SK-N-SH treated with all-trans-retinoic acid at 6 μM for 48 hours (cell line): ENCODE measurements around the gene LDB1.

Experiments used
- ATAC-seq: fragments of 200-7000 bp; cut with Tn5 transposase; 3 replicates; pipeline ENCODE4 v1.9.1; 2020; ENCODE audit warnings: mild to moderate bottlenecking, moderate library complexity
- ARNTL ChIP-seq: fragments of 450-650 bp; formaldehyde crosslinking; IDR thresholded peaks from 2 replicates; pipeline ENCODE4 v1.5.0; 2020; ENCODE audit warnings: low read depth, mild to moderate bottlenecking, moderate library complexity, borderline replicate concordance
- BACH2 ChIP-seq: fragments of 250-450 bp; sonication (Bioruptor Pico); IDR thresholded peaks from 2 replicates; pipeline ENCODE4 v1.9.0; 2021; ENCODE audit warnings: mild to moderate bottlenecking, borderline replicate concordance
- CREB5 ChIP-seq: fragments of 250-450 bp; sonication (Bioruptor Pico); IDR thresholded peaks from 2 replicates; pipeline ENCODE4 v1.5.1; 2020; ENCODE audit warnings: low read depth, mild to moderate bottlenecking, moderate library complexity
- CSDC2 ChIP-seq: fragments of 250-450 bp; sonication (Bioruptor Pico); IDR thresholded peaks from 2 replicates; pipeline ENCODE4 v1.5.0; 2020; ENCODE audit warnings: mild to moderate bottlenecking, moderate library complexity
- CSRNP3 ChIP-seq: fragments of 250-450 bp; sonication (Bioruptor Pico); IDR thresholded peaks from 2 replicates; pipeline ENCODE4 v1.5.1; 2021; ENCODE audit warnings: mild to moderate bottlenecking, moderate library complexity
- ESRRG ChIP-seq: fragments of 250-450 bp; sonication (Bioruptor Pico); IDR thresholded peaks from 2 replicates; pipeline ENCODE4 v1.6.1; 2021; ENCODE audit warnings: mild to moderate bottlenecking
- GLIS3 ChIP-seq: fragments of 250-450 bp; sonication (Bioruptor Pico); IDR thresholded peaks from 2 replicates; pipeline ENCODE4 v1.5.0; 2020; ENCODE audit warnings: mild to moderate bottlenecking, moderate library complexity
- OSR1 ChIP-seq: fragments of 250-450 bp; sonication (Bioruptor Pico); IDR thresholded peaks from 2 replicates; pipeline ENCODE4 v1.8.0; 2022; ENCODE audit warnings: moderate library complexity, mild to moderate bottlenecking, inconsistent platforms
- PATZ1 ChIP-seq: fragments of 250-450 bp; sonication (Bioruptor Pico); IDR thresholded peaks from 2 replicates; pipeline ENCODE4 v1.8.0; 2020; ENCODE audit warnings: mild to moderate bottlenecking, moderate library complexity, borderline replicate concordance
- POU6F1 ChIP-seq: fragments of 250-450 bp; sonication (Bioruptor Pico); IDR thresholded peaks from 2 replicates; pipeline ENCODE4 v1.8.0; 2021; ENCODE audit warnings: low read depth, mild to moderate bottlenecking, moderate library complexity, borderline replicate concordance
- PPARA ChIP-seq: fragments of 250-450 bp; sonication (Bioruptor Pico); IDR thresholded peaks from 2 replicates; pipeline ENCODE4 v1.5.0; 2020; ENCODE audit warnings: mild to moderate bottlenecking, borderline replicate concordance
- RARB ChIP-seq: fragments of 250-450 bp; sonication (Bioruptor Pico); IDR thresholded peaks from 2 replicates; pipeline ENCODE4 v1.8.0; 2021; ENCODE audit warnings: mild to moderate bottlenecking, moderate library complexity
- SNAI2 ChIP-seq: fragments of 250-450 bp; sonication (Bioruptor Pico); IDR thresholded peaks from 2 replicates; pipeline ENCODE4 v1.5.0; 2020; ENCODE audit warnings: mild to moderate bottlenecking, moderate library complexity
- TCF4 ChIP-seq: fragments of 250-450 bp; sonication (Bioruptor Pico); IDR thresholded peaks from 2 replicates; pipeline ENCODE4 v1.8.0; 2021; ENCODE audit warnings: mild to moderate bottlenecking, moderate library complexity, borderline replicate concordance
- TOX ChIP-seq: fragments of 250-450 bp; sonication (Bioruptor Pico); IDR thresholded peaks from 2 replicates; pipeline ENCODE4 v1.8.0; 2021; ENCODE audit warnings: mild to moderate bottlenecking, moderate library complexity, borderline replicate concordance
- TSHZ2 ChIP-seq: fragments of 250-450 bp; sonication (Bioruptor Pico); IDR thresholded peaks from 2 replicates; pipeline ENCODE4 v1.5.0; 2020; ENCODE audit warnings: mild to moderate bottlenecking, moderate library complexity
- ZC3H10 ChIP-seq: fragments of 250-450 bp; sonication (Bioruptor Pico); IDR thresholded peaks from 2 replicates; pipeline ENCODE4 v1.5.1; 2021; ENCODE audit warnings: mild to moderate bottlenecking, moderate library complexity
- ZFP3 ChIP-seq: fragments of 250-450 bp; sonication (Bioruptor Pico); IDR thresholded peaks from 2 replicates; pipeline ENCODE4 v1.5.0; 2020; ENCODE audit warnings: mild to moderate bottlenecking, moderate library complexity
- ZNF565 ChIP-seq: fragments of 450-650 bp; formaldehyde crosslinking; conservative IDR thresholded peaks from 2 replicates; pipeline ENCODE4 v1.5.0; 2020; ENCODE audit warnings: low read depth, mild to moderate bottlenecking, moderate library complexity
- ZNF70 ChIP-seq: fragments of 450-650 bp; formaldehyde crosslinking; IDR thresholded peaks from 2 replicates; pipeline ENCODE4 v1.5.0; 2020; ENCODE audit warnings: mild to moderate bottlenecking, moderate library complexity
- ZNF8 ChIP-seq: fragments of 450-650 bp; formaldehyde crosslinking; IDR thresholded peaks from 2 replicates; pipeline ENCODE4 v1.5.0; 2020; ENCODE audit warnings: mild to moderate bottlenecking, moderate library complexity

Gene LDB1

GRCh38 chr10:102122450-102122849, 2.3 kb upstream of the LDB1 start:
- TF ChIP-seq PPARA (CRISPR knock-in tag) (no peak), RARB (CRISPR knock-in tag) (no peak), ZNF8 (CRISPR knock-in tag) (no peak), TOX (CRISPR knock-in tag) (no peak), BACH2 (CRISPR knock-in tag) (no peak), CREB5 (CRISPR knock-in tag) (no peak), ESRRG (CRISPR knock-in tag) (no peak)
- ATAC-seq, result no peak

GRCh38 chr10:102121739-102122372, 1.7 kb upstream of the LDB1 start:
- ATAC-seq, result no peak
- no peak for TF ChIP-seq ZNF70
- TF ChIP-seq PPARA (CRISPR knock-in tag), result no peak
- no peak for TF ChIP-seq GLIS3 (CRISPR knock-in tag)
- TF ChIP-seq ZC3H10 (CRISPR knock-in tag), result no peak
- no peak for TF ChIP-seq OSR1 (CRISPR knock-in tag)
- no peak for TF ChIP-seq ESRRG (CRISPR knock-in tag)
- no peak for TF ChIP-seq RARB (CRISPR knock-in tag)
- TF ChIP-seq PATZ1 (CRISPR knock-in tag), result no peak
- no peak for TF ChIP-seq TSHZ2
- no peak for TF ChIP-seq TOX (CRISPR knock-in tag)
- TF ChIP-seq ZNF565, result no peak
- TF ChIP-seq ZFP3 (CRISPR knock-in tag), result no peak
- TF ChIP-seq TCF4 (CRISPR knock-in tag), result no peak
- TF ChIP-seq SNAI2 (CRISPR knock-in tag), result no peak

GRCh38 chr10:102120991-102121738, 997 bp upstream of the LDB1 start:
- ATAC-seq, result peak; percentile 55

More at GRCh38 chr10:102120991-102121738, 997 bp upstream of the LDB1 start:
- no peak for TF ChIP-seq CSRNP3
- no peak for TF ChIP-seq TOX (CRISPR knock-in tag)
- no peak for TF ChIP-seq GLIS3 (CRISPR knock-in tag)
- TF ChIP-seq SNAI2 (CRISPR knock-in tag), result no peak
- TF ChIP-seq ZNF565, result no peak
- TF ChIP-seq POU6F1 (CRISPR knock-in tag), result no peak
- no peak for TF ChIP-seq PPARA (CRISPR knock-in tag)
- TF ChIP-seq OSR1 (CRISPR knock-in tag), result no peak
- no peak for TF ChIP-seq ARNTL (CRISPR knock-in tag)
- TF ChIP-seq RARB (CRISPR knock-in tag), result no peak
- TF ChIP-seq TSHZ2, result no peak
- TF ChIP-seq CSDC2, result no peak
- TF ChIP-seq ZFP3 (CRISPR knock-in tag), result no peak
